Esophagus muscularis mucosa (tissue), 4 donors: ENCODE measurements around the gene CLEC4M. TPM values are rescaled to one million over a fixed set of nuclear protein-coding genes. Genes with fewer than 3 reads are reported as not detected.

Source experiments
- DNase-seq: peaks from one replicate; pipeline ENCODE4 v3.0.0-alpha.2; 2017; ENCODE audit errors: extremely low spot score
- H3K27ac ChIP-seq, 4 donors: fragments of 200-600 bp; sonication (generic); replicated peaks in 1 of 4; 1 replicate in 3 of 4; 2 replicates in 1 of 4; pipeline ENCODE4 v1.5.1; 2016 to 2019; ENCODE audit warnings: mild to moderate bottlenecking in 1 of 4
- H3K27me3 ChIP-seq, 4 donors: fragments of 200-600 bp; sonication (generic); one replicate each; pipeline versions ENCODE4 v1.5.1 to v1.6.0; 2016 to 2019
- H3K36me3 ChIP-seq, 4 donors: fragments of 200-600 bp; sonication (generic); one replicate each; pipeline ENCODE4 v1.5.1; 2016 to 2019
- H3K4me1 ChIP-seq, 4 donors: fragments of 200-600 bp; sonication (generic); one replicate each; pipeline ENCODE4 v1.5.1; 2016 to 2019
- H3K4me3 ChIP-seq, 4 donors: fragments of 200-600 bp; sonication (generic); 1 replicate in 2 of 4; 2 replicates in 2 of 4; pipeline ENCODE4 v1.5.1; 2016 to 2019; ENCODE audit warnings: mild to moderate bottlenecking in 4 of 4, moderate library complexity in 1 of 4
- H3K9me3 ChIP-seq, 4 donors: fragments of 200-600 bp; sonication (generic); 1 replicate in 3 of 4; 2 replicates in 1 of 4; pipeline ENCODE4 v1.5.1; 2016 to 2019
- EP300 ChIP-seq: sonication (generic); formaldehyde crosslinking; IDR thresholded peaks from one replicate; pipeline ENCODE4 v1.6.1; 2017; ENCODE audit warnings: antibody characterized with exemption
- POLR2A ChIP-seq: fragments of 450-650 bp; IDR thresholded peaks from one replicate; pipeline ENCODE4 v1.6.1; 2017; ENCODE audit warnings: antibody characterized with exemption, moderate library complexity, mild to moderate bottlenecking, low read depth
- POLR2AphosphoS5 ChIP-seq, 2 donors: sonication (generic); formaldehyde crosslinking; IDR thresholded peaks; one replicate each; pipeline ENCODE4 v1.6.1; 2017; ENCODE audit warnings: antibody characterized with exemption in 2 of 2
- WGBS: methylation state at CpG from one replicate; pipeline ENCODE4 v1.1.5; 2018; 5-methylcytosine and 5-hydroxymethylcytosine counted together
- intact Hi-C: fragments of 100-400 bp; cut with DNase I; formaldehyde crosslinking; loops from one replicate; pipeline ENCODE4 v1.15.1; 2023
- total RNA-seq, 4 donors: library from RNA; depleted of rRNA; stranded (reverse); fragments of >200 nt; gene quantifications; one replicate each; pipeline versions ENCODE4 v1.1.0 to v1.2.1, GENCODE V29; 2016
- TF ChIP-seq, protein P1 (sequence below), 3 experiments: fragments of 200-600 bp in 2 of 3; fragments of 450-650 bp in 1 of 3; sonication (generic) in 2 of 3; IDR thresholded peaks; one replicate each; pipeline ENCODE4 v1.5.1; 2017 to 2019; ENCODE audit warnings: antibody characterized with exemption in 3 of 3, mild to moderate bottlenecking in 2 of 3, moderate library complexity in 1 of 3

Gene CLEC4M
- total RNA-seq, 4 donors from 2014 or later, result not detected

- TF ChIP-seq EP300, result no peak
- TF ChIP-seq, protein P1, sequence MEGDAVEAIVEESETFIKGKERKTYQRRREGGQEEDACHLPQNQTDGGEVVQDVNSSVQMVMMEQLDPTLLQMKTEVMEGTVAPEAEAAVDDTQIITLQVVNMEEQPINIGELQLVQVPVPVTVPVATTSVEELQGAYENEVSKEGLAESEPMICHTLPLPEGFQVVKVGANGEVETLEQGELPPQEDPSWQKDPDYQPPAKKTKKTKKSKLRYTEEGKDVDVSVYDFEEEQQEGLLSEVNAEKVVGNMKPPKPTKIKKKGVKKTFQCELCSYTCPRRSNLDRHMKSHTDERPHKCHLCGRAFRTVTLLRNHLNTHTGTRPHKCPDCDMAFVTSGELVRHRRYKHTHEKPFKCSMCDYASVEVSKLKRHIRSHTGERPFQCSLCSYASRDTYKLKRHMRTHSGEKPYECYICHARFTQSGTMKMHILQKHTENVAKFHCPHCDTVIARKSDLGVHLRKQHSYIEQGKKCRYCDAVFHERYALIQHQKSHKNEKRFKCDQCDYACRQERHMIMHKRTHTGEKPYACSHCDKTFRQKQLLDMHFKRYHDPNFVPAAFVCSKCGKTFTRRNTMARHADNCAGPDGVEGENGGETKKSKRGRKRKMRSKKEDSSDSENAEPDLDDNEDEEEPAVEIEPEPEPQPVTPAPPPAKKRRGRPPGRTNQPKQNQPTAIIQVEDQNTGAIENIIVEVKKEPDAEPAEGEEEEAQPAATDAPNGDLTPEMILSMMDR (IDR thresholded peaks at IDR 0.05), result no peak
- no peak for TF ChIP-seq POLR2AphosphoS5 (IDR thresholded peaks at IDR 0.05)
- TF ChIP-seq POLR2A, result no peak
- peaks cover 0 to 60% (median 0%) of the 10 kb centered on the region in 4 donors for H3K27me3 ChIP-seq
- H3K9me3 ChIP-seq, result no peaks in the 10 kb centered on the region
- H3K27ac ChIP-seq, result no peak overlapping the region
- no peaks in the 10 kb centered on the region for H3K36me3 ChIP-seq
- no peak overlapping the region for H3K4me3 ChIP-seq
- no peaks in the 10 kb centered on the region for H3K4me1 ChIP-seq
- intact Hi-C loops, result no loop called here
- 86% methylated on average over 7 of the region's 7 CpGs for WGBS
- DNase-seq, result no peak
Measured at GRCh38 chr19:7738023-7738422, 25.0 kb upstream of the CLEC4M start.

DNA sequence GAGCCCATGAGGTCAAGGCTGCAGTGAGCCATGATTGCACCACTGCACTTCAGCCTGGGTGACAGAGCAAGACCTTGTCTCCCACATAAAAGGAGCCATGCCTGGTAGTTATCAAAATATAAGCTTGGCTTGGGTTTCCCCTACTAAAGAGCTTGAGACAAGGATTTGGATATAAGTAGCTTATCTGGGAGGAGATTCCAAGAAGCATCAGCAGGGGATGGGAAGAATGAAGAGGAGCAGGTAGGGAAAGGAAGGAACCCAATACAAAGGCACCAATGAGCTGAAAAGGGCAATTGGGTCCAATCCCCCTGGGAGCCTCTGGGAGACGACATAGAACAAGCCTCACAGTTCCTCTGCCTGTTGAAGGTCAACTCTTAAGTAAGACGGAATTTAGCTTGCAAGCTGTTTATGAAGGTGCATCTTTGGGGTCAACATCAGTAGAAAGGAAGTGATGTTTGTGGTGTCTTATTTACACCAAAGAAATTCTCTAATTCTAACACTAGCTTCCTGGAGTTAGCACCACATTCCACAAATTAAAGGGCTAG, 23.8 kb upstream of the CLEC4M start:
- H3K9me3 ChIP-seq, result no peaks in the 10 kb centered on the region
- no peak overlapping the region for H3K4me3 ChIP-seq
- 33% methylated on average over 2 of the region's 2 CpGs for WGBS
- no peak for DNase-seq
- H3K27me3 ChIP-seq, result peaks cover 0 to 49% (median 0%) of the 10 kb centered on the region in 4 donors
- TF ChIP-seq EP300, result no peak
- no peak for TF ChIP-seq POLR2AphosphoS5 (IDR thresholded peaks at IDR 0.05)
- TF ChIP-seq, protein P1 (IDR thresholded peaks at IDR 0.05), result no peak
- TF ChIP-seq POLR2A, result no peak
- no peak overlapping the region for H3K27ac ChIP-seq
- intact Hi-C loops, result no loop called here
- no peaks in the 10 kb centered on the region for H3K36me3 ChIP-seq
- no peaks in the 10 kb centered on the region for H3K4me1 ChIP-seq

DNA sequence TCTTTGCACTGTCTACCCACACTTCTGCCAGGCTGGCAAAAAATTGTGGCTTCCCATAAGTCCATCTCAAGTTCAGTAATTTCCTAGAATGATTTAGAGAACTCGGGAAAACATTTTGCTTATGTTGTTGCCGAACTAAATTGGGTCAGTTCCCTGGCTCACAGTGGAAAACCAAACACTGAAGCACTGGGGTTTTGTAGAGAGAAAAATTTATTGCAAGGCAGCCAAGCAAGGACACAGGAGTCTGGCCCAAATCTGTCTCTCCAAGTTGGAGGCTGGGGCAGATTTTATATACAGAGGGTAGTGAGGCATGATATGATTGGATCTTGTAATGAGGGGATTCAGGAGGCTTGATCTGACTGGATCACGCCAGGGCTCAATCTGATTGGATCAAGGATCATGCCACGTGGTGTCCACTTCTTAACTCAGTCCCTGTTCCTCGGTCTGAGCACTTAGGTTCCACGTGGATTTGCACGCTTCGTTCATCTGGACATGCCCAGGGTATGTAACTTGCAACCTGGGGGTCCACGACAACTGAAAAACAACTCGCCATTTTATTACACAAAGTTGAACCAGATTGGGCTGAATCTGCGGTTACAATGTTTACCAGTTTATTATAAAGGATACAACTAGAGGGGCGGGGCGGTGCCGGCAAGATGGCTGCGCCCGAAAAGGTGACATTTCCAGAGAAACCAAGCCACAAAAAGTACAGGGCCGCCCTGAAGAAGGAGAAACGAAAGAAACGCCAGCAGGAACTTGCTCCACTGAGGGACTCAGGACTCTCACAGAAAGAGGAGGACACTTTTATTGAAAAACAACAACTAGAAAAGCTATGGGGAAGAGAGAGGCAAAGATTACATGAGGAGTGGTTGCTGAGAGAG, 23.0 kb upstream of the CLEC4M start:
- no peaks in the 10 kb centered on the region for H3K9me3 ChIP-seq
- no peaks in the 10 kb centered on the region for H3K36me3 ChIP-seq
- WGBS, result 87% methylated on average over 19 of the region's 19 CpGs
- TF ChIP-seq POLR2AphosphoS5 (IDR thresholded peaks at IDR 0.05) (no peak), POLR2A (no peak), EP300 (no peak)
- TF ChIP-seq, protein P1 (IDR thresholded peaks at IDR 0.05), result no peak
- DNase-seq, result no peak
- H3K27me3 ChIP-seq, result peaks cover 0 to 47% (median 0%) of the 10 kb centered on the region in 4 donors
- intact Hi-C loops, result no loop called here
- no peak overlapping the region for H3K27ac ChIP-seq
- H3K4me3 ChIP-seq, result no peak overlapping the region
- H3K4me1 ChIP-seq, result no peaks in the 10 kb centered on the region

- TF ChIP-seq POLR2AphosphoS5 (IDR thresholded peaks at IDR 0.05), result no peak
- TF ChIP-seq, protein P1 (IDR thresholded peaks at IDR 0.05), result no peak
- no peak for TF ChIP-seq EP300
- WGBS, result 77% methylated on average over 6 of the region's 6 CpGs
- no peak for DNase-seq
- intact Hi-C loops, result no loop called here
- Histone ChIP-seq H3K9me3 (no peaks in the 10 kb centered on the region), H3K27me3 (peaks cover 0 to 47% (median 0%) of the 10 kb centered on the region in 4 donors), H3K27ac (no peak overlapping the region), H3K36me3 (no peaks in the 10 kb centered on the region), H3K4me3 (no peak overlapping the region), H3K4me1 (no peaks in the 10 kb centered on the region)
Measured at GRCh38 chr19:7740682-7741054, 22.4 kb upstream of the CLEC4M start.
